Sigmoid colon (tissue), 7 donors: ENCODE data around the gene ASXL3. TPM values are rescaled to one million over a fixed set of nuclear protein-coding genes. Genes with fewer than 3 reads are reported as not detected.

Experiments
- DNase-seq: peaks from one replicate; pipeline ENCODE4 v3.0.0-alpha.2; 2019
- H3K27ac ChIP-seq, 4 donors: fragments of 200-600 bp; sonication (generic); one replicate each; pipeline ENCODE4 v1.5.1; 2016 to 2019; ENCODE audit warnings: mild to moderate bottlenecking in 1 of 4
- H3K27me3 ChIP-seq, 3 donors: fragments of 200-600 bp; sonication (generic); one replicate each; pipeline ENCODE4 v1.5.1; 2019; ENCODE audit warnings: mild to moderate bottlenecking in 1 of 3
- H3K36me3 ChIP-seq, 4 donors: fragments of 200-600 bp; sonication (generic); one replicate each; pipeline ENCODE4 v1.5.1; 2016 to 2019
- H3K4me1 ChIP-seq, 4 donors: fragments of 200-600 bp; sonication (generic); one replicate each; pipeline ENCODE4 v1.5.1; 2017 to 2019
- H3K4me3 ChIP-seq, 4 donors: fragments of 200-600 bp; sonication (generic); one replicate each; pipeline ENCODE4 v1.5.1; 2017 to 2019; ENCODE audit warnings: mild to moderate bottlenecking in 2 of 4, moderate library complexity in 1 of 4
- H3K9me3 ChIP-seq, 4 donors: fragments of 200-600 bp in 3 of 4; sonication (generic) in 3 of 4; one replicate each; pipeline versions ENCODE4 v1.5.1 to v1.6.1; 2013 to 2019
- EP300 ChIP-seq, 4 donors: sonication (generic); formaldehyde crosslinking; IDR thresholded peaks; one replicate each; pipeline ENCODE4 v1.6.1; 2017; ENCODE audit warnings: antibody characterized with exemption in 4 of 4
- POLR2A ChIP-seq, 2 donors: fragments of 450-650 bp; IDR thresholded peaks; one replicate each; pipeline ENCODE4 v1.6.1; 2016; ENCODE audit warnings: antibody characterized with exemption in 2 of 2, mild to moderate bottlenecking in 2 of 2, moderate library complexity in 2 of 2
- POLR2AphosphoS5 ChIP-seq, 4 donors: sonication (generic); formaldehyde crosslinking; IDR thresholded peaks; one replicate each; pipeline ENCODE4 v1.6.1; 2017; ENCODE audit warnings: antibody characterized with exemption in 4 of 4
- WGBS, 2 donors: extraction: QIAGEN DNeasy Blood & Tissue Kit; methylation state at CpG; one replicate each; pipeline ENCODE4 v1.1.7; 2013; 5-methylcytosine and 5-hydroxymethylcytosine counted together
- intact Hi-C: fragments of 100-400 bp; cut with DNase I; formaldehyde crosslinking; loops from one replicate; pipeline ENCODE4 v1.15.1; 2023
- polyA plus RNA-seq, 3 donors: library from polyadenylated mRNA; stranded (reverse); fragments of 200-250 nt; gene quantifications; one replicate each; pipeline ENCODE4 v1.2.3, GENCODE V29; 2013
- total RNA-seq, 4 donors: library from RNA; depleted of rRNA; stranded (reverse); fragments of >200 nt; gene quantifications; one replicate each; pipeline ENCODE4 v1.1.0, GENCODE V29; 2016
- TF ChIP-seq, protein P1 (sequence below), 4 experiments: fragments of 450-650 bp in 3 of 4; fragments of 200-600 bp in 1 of 4; IDR thresholded peaks; one replicate each; pipeline ENCODE4 v1.5.1; 2016 to 2019; ENCODE audit warnings: antibody characterized with exemption in 4 of 4, mild to moderate bottlenecking in 3 of 4, moderate library complexity in 2 of 4
- donor health status: healthy with polysubstance abuse.
- donor health status: Bipolar disorder and iron deficiency.
- donor health status: healthy.

ASXL3 gene
- total and polyA plus RNA-seq, 7 donors = under 0.01 to 9.1 (median 3.6) TPM

DNA sequence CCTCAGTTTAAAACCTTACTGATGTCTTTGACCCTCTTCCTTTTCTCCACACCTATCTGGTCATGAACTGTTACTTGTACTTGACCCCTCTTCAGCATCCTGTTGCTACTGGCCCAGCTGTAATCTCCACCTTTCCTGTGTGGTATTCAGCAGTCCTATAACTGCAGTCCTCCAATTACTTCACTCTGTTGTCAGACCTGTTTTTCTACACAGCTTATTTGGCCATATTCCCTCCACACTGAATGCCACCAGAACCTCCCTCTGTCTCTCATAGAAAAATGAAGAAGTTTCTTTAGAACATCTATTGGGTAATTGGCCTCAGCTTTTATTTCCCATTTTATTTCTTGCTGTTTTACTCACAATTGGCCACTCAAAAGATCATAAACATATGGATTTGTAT is 155.4 kb downstream of the ASXL3 start:
- no peak for TF ChIP-seq EP300 (IDR thresholded peaks at IDR 0.05)
- no peak for TF ChIP-seq POLR2AphosphoS5 (IDR thresholded peaks at IDR 0.05)
- TF ChIP-seq, protein P1, sequence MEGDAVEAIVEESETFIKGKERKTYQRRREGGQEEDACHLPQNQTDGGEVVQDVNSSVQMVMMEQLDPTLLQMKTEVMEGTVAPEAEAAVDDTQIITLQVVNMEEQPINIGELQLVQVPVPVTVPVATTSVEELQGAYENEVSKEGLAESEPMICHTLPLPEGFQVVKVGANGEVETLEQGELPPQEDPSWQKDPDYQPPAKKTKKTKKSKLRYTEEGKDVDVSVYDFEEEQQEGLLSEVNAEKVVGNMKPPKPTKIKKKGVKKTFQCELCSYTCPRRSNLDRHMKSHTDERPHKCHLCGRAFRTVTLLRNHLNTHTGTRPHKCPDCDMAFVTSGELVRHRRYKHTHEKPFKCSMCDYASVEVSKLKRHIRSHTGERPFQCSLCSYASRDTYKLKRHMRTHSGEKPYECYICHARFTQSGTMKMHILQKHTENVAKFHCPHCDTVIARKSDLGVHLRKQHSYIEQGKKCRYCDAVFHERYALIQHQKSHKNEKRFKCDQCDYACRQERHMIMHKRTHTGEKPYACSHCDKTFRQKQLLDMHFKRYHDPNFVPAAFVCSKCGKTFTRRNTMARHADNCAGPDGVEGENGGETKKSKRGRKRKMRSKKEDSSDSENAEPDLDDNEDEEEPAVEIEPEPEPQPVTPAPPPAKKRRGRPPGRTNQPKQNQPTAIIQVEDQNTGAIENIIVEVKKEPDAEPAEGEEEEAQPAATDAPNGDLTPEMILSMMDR (IDR thresholded peaks at IDR 0.05) = no peak
- TF ChIP-seq POLR2A (IDR thresholded peaks at IDR 0.05) = no peak
- H3K4me1 ChIP-seq = no peaks in the 10 kb centered on the region
- H3K36me3 ChIP-seq = peaks cover 0 to 2% (median under 1%) of the 10 kb centered on the region in 4 donors
- H3K27ac ChIP-seq = no peak overlapping the region
- no peak for DNase-seq
- no peaks in the 10 kb centered on the region for H3K9me3 ChIP-seq
- H3K27me3 ChIP-seq = no peaks in the 10 kb centered on the region
- H3K4me3 ChIP-seq = no peak overlapping the region
- intact Hi-C loops = loop anchor here (10.0 kb wide), 1 partner anchor 49 kb away; no protein-coding TSS in a partner anchor

DNA sequence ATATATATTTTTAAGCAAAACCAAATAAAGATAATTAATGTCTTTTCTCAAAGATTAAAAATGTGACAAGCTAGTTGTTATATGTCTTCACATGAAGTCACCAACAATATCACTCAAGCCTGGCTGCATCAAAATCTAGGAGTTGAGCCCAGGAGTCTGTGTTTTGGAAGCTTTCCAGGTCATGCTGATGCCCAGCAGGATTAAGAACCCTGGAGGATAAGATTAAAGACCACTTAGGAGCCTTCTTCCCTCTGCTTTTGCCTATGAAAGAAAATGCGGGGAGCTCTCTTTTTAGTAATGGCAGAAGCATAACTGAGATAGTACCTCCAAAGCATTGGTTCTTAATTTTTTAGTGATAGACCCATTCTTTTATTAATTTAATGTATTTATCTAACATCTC is 157.4 kb downstream of the ASXL3 start:
- Histone ChIP-seq H3K27me3 (no peaks in the 10 kb centered on the region), H3K9me3 (no peaks in the 10 kb centered on the region), H3K36me3 (peaks cover 0 to 15% (median 2%) of the 10 kb centered on the region in 4 donors), H3K27ac (no peak overlapping the region), H3K4me3 (no peak overlapping the region), H3K4me1 (no peaks in the 10 kb centered on the region)
- intact Hi-C loops = loop anchor here (10.0 kb wide), 1 partner anchor 51 kb away; no protein-coding TSS in a partner anchor
- TF ChIP-seq EP300 (IDR thresholded peaks at IDR 0.05) (no peak), POLR2AphosphoS5 (IDR thresholded peaks at IDR 0.05) (no peak), POLR2A (IDR thresholded peaks at IDR 0.05) (no peak)
- TF ChIP-seq, protein P1 (IDR thresholded peaks at IDR 0.05) = no peak
- no peak for DNase-seq
- WGBS, 2 donors = 91 to 98% methylated on average over 1 of the region's 1 CpG

DNA sequence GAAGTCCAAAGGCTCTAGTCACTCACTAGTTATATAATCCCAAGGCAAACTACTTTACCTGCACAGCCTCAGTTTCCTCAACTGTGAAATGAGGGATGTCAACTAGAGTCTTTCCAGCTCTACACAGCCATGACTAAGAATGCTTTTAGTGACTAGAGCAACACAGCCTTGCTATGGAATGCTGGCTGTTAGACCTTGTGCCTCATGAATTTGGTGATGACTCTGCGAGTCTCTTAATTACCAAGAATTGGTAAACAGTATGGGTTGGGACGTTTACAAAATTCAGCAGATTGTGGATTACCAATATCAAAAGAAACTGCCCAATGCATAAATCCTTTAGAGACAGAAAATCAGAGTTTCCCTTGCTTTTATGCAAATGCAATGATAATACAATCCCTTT is 163.7 kb downstream of the ASXL3 start:
- intact Hi-C loops = no loop called here
- Histone ChIP-seq H3K36me3 (peaks cover 0 to 27% (median 6%) of the 10 kb centered on the region in 4 donors), H3K9me3 (no peaks in the 10 kb centered on the region), H3K27me3 (no peaks in the 10 kb centered on the region), H3K27ac (no peak overlapping the region), H3K4me3 (no peak overlapping the region), H3K4me1 (no peaks in the 10 kb centered on the region)
- DNase-seq = no peak
- 79 to 91% methylated on average over 2 of the region's 2 CpGs for WGBS, 2 donors
- no peak for TF ChIP-seq EP300 (IDR thresholded peaks at IDR 0.05)

DNA sequence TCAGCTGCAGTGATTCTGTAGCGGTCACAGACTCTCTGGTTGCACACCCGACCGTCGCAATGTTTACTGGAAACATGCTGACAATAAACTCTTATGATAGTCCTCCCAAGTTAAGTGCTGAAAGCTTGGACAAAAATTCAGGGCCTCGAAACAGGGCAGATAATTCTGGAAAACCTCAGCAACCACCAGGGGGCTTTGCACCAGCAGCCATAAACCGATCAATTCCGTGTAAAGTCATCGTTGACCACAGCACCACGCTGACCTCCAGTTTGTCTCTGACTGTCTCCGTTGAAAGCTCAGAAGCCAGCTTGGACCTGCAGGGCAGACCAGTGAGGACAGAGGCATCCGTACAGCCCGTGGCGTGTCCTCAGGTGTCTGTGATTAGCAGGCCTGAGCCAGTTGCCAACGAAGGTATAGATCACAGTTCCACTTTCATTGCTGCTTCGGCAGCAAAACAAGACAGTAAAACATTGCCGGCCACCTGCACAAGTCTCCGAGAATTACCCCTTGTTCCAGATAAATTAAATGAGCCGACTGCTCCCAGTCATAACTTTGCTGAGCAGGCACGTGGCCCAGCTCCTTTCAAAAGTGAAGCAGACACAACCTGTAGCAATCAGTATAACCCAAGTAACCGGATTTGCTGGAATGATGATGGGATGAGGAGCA is 166.1 kb downstream of the ASXL3 start:
- Histone ChIP-seq H3K4me1 (no peaks in the 10 kb centered on the region), H3K4me3 (no peak overlapping the region), H3K27me3 (no peaks in the 10 kb centered on the region), H3K36me3 (peaks cover 0 to 18% (median 4%) of the 10 kb centered on the region in 4 donors), H3K27ac (no peak overlapping the region), H3K9me3 (no peaks in the 10 kb centered on the region)
- DNase-seq = no peak
- TF ChIP-seq, protein P1 (IDR thresholded peaks at IDR 0.05) = no peak
- TF ChIP-seq POLR2AphosphoS5 (IDR thresholded peaks at IDR 0.05) (no peak), EP300 (IDR thresholded peaks at IDR 0.05) (no peak), POLR2A (IDR thresholded peaks at IDR 0.05) (no peak)
- WGBS, 2 donors = 43 to 81% methylated on average over 20 of the region's 20 CpGs
- intact Hi-C loops = no loop called here

DNA sequence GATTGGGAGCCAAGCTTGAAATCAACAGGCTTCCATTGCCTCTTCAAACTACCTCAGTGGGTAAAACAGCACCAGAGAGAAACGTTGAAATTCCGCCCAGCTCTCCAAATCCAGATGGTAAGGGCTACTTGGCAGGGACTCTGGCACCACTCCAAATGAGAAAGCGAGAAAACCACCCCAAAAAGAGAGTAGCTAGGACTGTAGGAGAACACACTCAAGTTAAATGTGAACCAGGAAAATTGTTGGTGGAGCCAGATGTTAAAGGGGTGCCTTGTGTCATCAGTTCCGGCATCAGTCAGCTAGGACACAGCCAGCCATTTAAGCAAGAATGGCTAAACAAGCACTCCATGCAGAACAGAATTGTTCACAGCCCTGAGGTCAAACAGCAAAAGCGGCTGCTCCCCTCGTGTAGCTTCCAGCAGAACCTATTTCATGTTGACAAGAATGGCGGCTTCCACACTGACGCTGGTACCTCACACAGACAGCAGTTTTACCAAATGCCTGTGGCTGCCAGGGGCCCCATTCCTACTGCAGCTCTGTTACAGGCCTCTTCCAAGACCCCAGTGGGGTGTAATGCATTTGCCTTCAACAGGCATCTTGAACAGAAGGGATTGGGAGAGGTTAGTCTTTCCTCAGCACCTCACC is 167.3 kb downstream of the ASXL3 start:
- Histone ChIP-seq H3K36me3 (peaks cover 0 to 12% (median 4%) of the 10 kb centered on the region in 4 donors), H3K4me3 (no peak overlapping the region), H3K4me1 (no peaks in the 10 kb centered on the region), H3K9me3 (no peaks in the 10 kb centered on the region), H3K27ac (no peak overlapping the region), H3K27me3 (no peaks in the 10 kb centered on the region)
- intact Hi-C loops = no loop called here
- no peak for TF ChIP-seq POLR2A (IDR thresholded peaks at IDR 0.05)
- TF ChIP-seq, protein P1 (IDR thresholded peaks at IDR 0.05) = no peak
- peak; percentile 45 for DNase-seq
- WGBS, 2 donors = 92 to 93% methylated on average over 8 of the region's 8 CpGs
